Activated CD8-positive, alpha-beta memory T cell treated with anti-CD3 and anti-CD28 coated beads, Interleukin-2, amount 50 U/mL, for 4 hours (primary cell): ENCODE measurements around the gene HDLBP.

Experiments
- DNase-seq: peaks from one replicate; pipeline ENCODE4 v3.0.0-alpha.2; 2020

HDLBP gene

DNA sequence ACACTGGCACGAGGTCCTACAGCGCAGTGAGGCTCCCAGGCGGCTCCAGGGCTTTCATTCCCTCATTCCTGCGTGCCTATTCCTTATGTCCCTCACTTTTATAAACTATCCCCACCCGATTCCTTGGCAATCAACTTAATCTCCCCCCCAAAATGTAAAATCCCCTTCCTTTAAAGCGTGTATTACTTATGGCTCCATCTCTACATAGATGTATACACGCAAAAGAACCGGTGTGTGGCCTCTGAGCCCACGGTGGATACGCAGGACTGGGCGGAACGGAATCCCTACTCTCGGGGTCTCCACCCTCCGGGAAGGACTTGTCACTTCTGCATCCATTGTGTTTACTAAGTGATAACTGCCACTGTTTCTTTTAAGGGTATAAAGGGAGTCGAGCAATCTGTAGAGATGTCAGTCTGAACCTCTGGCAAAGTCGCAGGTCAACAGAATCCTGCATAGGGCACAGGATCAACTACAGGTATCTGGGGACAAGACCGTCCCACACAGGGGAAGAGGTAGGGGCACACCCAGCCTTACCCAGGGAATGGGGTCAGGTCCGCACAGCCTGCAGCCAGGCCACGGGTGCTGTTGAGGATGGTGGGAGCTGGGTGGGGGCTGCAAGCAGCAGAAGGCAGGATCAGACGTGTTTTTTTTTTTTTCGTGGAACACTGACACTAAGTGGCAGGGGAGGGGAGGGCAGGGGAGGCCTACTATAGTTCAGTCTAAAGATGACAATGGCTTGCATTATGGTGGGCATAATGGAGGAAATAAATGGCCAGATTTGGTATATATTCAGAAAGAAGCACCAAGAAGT lies 42.1 kb downstream of the HDLBP start:
- no peak for DNase-seq

DNA sequence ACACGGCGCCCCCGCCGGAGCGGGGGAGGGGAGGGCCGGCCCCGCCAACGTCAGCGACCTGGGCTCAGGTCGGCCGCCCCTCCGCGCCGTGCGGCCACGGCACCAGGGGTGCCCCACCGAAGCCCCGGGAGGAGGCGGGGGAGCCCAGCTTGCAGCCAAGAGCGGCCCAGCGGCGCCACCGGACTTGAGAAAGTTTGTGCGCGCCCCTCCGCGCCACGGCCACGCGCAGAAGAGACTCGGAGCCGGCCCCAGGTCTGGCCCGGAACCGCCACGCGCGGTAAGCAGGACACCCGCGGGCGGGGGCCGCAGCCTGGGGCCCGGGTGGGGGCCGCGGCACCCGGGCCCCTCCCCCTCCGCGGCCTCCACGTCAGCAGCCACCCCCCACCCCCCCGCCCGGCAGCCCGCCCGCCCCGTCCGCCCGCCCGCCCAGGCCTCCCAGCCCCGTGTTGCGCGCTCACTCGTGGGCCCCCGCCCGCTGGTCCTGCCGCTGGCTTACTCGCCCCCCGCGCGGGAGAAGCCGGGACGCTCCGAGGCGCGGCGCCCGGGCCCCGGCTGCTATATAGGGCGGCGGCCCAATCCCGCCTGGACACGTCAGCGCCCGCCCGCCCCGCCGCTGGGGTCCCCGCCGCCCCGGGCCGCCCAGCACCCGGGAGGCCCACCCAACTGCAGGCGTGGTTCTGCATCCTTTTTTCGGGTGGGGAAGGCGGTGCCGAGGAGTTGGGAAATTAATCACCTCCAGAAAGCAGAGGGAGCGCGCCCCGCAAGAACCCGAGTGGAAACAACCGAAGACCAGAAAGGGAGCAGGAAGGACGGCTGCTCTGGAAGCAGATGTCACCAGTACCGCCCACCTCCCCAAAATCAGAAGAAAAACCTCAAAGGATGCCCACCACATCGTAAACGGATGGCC lies 42.9 kb downstream of the HDLBP start:
- peak; percentile 65 for DNase-seq

DNA sequence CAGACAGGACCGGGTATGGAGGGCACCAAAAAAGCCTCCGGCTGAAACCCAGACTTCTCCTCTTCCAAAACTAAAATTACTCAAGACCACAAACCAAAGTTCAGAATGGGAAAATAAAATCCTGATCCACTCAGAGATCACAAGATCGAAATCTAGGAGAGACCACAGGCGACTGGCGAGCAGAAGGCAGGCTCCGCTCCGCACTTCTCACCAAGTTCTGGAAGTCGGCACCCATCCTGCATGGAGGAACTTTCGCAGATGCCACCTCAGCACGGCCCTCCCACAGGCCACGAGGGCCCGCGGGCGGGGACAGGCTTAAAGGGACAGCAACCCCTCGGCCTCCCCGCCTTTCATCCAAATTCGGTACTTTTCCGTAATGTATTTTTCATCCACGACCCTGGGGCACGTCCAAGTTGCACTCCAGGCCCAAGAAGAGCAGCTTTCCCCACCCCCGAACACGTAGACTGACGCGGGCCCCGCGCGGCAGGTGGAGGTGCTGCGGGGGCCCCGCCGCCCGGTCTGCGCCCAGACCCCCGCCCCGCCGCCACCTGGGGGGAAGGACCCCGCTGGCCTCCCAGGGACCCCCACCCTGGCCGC lies 43.7 kb downstream of the HDLBP start:
- DNase-seq, result peak; percentile 65

- no peak for DNase-seq
Observed at GRCh38 chr2:241270531-241270930, 44.9 kb downstream of the HDLBP start.

- no peak for DNase-seq
Observed at GRCh38 chr2:241269707-241270520, 45.6 kb downstream of the HDLBP start.

DNA sequence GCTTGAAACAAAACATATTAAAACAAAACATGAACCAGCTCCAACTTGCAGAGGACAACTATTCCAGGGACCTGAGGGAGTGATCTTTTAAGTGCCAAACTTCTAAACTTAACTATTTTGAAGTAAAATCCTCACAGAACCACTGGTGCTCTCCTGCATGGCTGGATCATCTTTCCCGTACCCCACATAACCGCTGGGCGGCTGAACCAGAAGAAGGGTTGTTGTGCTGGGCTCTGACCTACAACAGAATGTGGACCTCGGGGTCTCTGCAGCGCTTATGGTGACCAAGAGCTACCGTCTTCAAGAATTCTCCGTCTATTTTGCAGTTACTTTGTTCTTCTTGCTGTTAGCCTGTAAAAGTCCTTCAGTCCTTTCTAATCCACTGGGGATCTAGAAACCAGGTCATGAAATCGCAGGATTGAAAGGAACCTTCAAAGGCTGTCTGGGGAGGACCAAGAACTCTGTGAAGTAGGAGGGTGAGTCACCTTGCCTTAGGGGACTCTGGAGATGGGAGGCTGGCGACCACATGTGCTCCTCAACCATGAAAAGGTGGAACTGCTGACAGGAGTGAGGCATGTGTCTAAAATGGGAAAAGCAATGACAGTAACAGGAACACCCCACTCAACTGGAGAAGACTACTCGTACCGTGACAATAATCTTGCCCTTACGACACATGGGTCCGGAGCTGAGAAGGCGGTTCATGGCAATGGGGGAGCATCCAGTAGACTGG lies 46.6 kb downstream of the HDLBP start:
- no peak for DNase-seq

DNA sequence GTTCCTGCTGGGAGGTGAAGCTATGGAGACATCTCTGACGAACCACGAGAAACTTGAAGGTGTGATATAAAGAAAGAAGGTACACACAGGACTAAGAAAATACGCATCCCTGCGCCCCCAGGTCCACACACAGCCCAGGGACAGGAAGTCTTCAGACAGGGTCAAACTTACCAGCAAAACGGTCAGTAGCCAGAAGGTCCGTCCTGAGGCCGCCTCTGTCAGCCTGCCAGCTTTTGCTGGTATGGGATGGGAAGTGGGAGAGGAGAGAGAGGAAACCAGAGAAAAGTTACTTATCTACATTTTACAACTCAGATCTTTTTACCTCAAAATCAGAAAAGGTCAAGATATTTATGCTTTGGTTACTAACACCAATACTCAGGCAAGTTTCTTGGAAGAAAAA lies 47.2 kb downstream of the HDLBP start:
- DNase-seq, result no peak

DNA sequence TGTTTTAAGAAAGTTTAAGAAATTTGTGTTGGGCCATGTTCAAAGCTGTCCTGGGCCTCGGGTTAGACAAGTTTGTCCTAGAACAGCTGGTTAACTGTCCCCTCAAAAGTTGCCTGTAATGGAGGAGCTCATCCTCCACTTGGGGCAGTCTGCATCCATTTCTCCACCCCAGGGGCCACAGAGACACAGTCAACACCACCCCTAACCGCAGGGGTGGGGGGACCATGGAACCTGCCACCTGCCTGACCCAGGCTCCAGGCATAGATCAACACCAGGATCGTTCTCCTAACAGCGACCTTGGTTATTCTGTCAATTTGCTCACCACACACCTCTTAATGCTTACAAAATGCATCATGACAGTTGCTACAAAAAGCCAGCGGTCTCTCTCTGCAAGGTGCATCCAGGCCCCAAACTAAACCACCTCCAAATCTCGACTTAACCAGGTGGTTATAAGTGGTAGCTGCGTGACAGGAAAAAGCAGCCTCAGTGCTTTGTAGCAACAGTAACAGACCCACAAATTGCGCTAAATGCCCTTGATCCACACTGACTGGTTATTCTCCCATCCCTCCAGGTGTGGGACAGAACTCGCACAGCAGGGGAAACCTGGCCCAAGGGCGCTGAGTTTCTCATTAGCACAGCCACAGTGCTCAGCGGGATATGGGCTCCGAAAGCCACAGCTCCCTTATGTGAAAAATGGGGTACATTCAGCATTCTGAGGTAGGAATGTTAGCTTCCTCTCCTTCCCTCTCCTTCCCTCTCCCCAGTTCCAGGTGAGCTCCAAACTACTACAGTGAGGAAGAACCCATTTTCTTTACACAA lies 48.0 kb downstream of the HDLBP start:
- DNase-seq, result no peak

GRCh38 chr2:241265506-241265905 lies 50.0 kb downstream of the HDLBP start:
- no peak for DNase-seq

DNA sequence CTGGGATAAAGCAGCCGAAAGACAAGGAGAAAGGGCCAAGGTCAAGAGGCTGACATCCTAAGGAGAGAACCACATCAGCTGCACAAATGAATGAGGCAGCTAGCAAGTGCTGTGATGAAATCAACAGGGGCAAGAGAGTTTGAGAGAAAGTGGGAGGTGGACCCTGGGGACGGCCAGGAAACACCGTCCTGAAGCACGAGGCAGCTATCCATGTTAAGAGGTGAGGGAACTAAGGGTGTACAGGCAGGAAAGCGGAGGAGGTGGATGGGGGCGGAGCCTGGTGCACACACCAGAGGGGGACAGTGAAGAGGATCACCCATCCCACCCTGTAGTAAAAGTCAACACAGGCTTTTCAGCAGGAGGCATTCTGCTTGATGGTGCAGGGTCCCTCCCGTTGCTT lies 52.4 kb downstream of the HDLBP start:
- DNase-seq, result no peak

DNA sequence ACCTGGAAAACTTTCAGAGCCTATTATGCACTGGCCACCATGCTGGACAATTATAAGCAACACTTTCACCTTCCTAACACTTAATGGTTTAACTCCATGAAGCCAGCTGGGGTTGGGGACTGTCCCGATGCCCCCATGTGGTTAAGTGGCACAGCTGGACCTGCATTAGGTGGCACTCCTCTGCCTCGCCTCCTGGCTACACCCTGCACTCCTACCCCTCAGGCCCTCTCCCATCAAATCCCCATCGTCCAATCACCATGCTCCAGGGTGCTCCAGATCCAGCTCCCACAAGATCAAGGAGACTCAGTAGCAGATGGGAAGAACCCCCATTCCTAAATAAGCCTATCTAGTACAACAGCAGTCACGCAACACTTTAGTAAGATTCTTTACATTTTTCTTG lies 53.8 kb downstream of the HDLBP start:
- no peak for DNase-seq

- no peak for DNase-seq
Observed at GRCh38 chr2:241260911-241261310, 54.6 kb downstream of the HDLBP start.

GRCh38 chr2:241258505-241259280 lies 56.8 kb downstream of the HDLBP start:
- DNase-seq, result no peak

GRCh38 chr2:241257419-241258032 lies 57.9 kb downstream of the HDLBP start:
- no peak for DNase-seq

DNA sequence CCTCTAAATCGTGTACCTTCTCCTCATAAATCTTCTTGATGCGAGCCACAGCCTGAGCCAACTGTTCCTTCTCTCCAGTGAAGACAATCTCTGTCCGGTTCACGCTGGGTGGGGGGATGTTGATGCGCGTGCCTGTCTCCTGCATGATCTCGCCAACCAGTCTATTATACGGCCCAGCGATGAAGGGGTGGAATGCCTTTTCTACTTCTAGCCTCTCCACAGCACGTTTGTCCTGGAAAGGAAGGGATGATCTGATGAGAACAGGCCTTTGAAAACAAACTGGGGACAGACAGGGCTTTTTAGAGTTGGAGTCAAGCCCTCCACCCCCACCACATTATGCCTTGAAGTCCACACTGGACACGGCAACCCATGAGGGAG lies 59.3 kb downstream of the HDLBP start:
- no peak for DNase-seq

GRCh38 chr2:241255542-241256167 lies 59.8 kb downstream of the HDLBP start:
- no peak for DNase-seq

DNA sequence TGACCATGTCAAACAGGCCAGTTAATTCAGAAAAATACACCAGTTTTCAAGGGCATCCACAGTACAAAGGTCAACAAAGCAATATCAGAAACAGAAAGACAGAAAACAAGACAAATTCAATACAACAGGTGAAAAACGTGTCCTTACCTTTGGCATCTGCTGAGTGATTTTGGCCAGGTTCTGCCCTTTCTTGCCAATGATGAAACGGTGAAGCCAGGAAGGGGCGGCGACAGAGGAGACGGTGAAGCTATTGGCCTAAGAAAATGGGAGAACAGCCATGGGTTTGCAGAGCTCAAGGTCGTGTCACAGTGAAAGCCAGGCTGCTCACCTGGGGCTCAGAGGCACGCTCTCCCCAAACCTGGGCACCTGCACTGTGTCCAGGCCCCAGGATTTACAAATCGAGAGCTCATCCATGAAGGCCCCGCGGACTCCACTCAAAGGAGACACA lies 60.5 kb downstream of the HDLBP start:
- DNase-seq, result no peak

GRCh38 chr2:241252778-241253475 lies 62.5 kb downstream of the HDLBP start:
- DNase-seq, result no peak

DNA sequence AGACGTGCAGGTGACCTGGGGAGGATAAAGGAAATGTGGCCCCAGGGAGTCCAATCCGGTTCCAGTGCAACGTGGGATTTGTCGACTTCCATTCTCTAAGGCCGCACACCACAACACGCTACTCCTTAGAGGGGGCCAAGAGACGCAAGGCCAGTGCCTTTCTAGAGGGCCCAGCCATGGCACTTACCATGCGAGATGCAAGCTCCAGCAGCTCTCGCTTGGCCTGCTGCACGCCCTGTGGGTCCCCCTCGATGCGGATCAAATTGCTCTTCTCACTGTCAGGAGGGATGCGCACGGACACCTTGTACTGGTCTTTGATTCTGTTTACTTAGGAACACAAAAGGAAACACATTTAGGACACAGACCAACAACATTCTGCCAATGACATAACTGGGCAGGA lies 65.8 kb downstream of the HDLBP start:
- DNase-seq, result no peak
